Hepatocyte (in vitro differentiated cells): ENCODE data around the gene XXYLT1. TPM values are rescaled to one million over a fixed set of nuclear protein-coding genes. Genes with fewer than 3 reads are reported as not detected.
A peak's percentile ranks its signal among the peaks of the same experiment; 100 is the strongest.

Source experiments
- DNase-seq: peaks from one replicate; pipeline ENCODE4 v3.0.0-alpha.2; 2016; ENCODE audit warnings: low spot score
- H2AFZ ChIP-seq: fragments of 200-600 bp; sonication (generic); 2 replicates; pipeline ENCODE4 v1.6.0; 2016; ENCODE audit warnings: antibody characterized with exemption, mild to moderate bottlenecking
- H3K27ac ChIP-seq: fragments of 200-600 bp; sonication (generic); 2 replicates; pipeline ENCODE4 v1.5.1; 2016; ENCODE audit warnings: mild to moderate bottlenecking
- H3K27me3 ChIP-seq: fragments of 200-600 bp; sonication (generic); 2 replicates; pipeline ENCODE4 v1.6.1; 2016
- H3K36me3 ChIP-seq: fragments of 200-600 bp; sonication (generic); replicated peaks from 2 replicates; pipeline ENCODE4 v1.5.1; 2016; ENCODE audit warnings: low read depth; ENCODE audit not compliant: insufficient read depth
- H3K4me1 ChIP-seq: fragments of 200-600 bp; sonication (generic); 2 replicates; pipeline ENCODE4 v1.5.1; 2016; ENCODE audit warnings: mild to moderate bottlenecking, moderate library complexity; ENCODE audit not compliant: insufficient read depth
- H3K4me2 ChIP-seq: fragments of 200-600 bp; sonication (generic); 2 replicates; pipeline ENCODE4 v1.6.0; 2016
- H3K4me3 ChIP-seq: fragments of 200-600 bp; sonication (generic); 2 replicates; pipeline ENCODE4 v1.5.1; 2016; ENCODE audit warnings: mild to moderate bottlenecking
- H3K79me2 ChIP-seq: fragments of 200-600 bp; sonication (generic); 2 replicates; pipeline ENCODE4 v1.6.0; 2017; ENCODE audit warnings: mild to moderate bottlenecking
- H3K9me2 ChIP-seq: fragments of 200-600 bp; sonication (generic); replicated peaks from 2 replicates; pipeline ENCODE4 v1.6.0; 2017; ENCODE audit warnings: mild to moderate bottlenecking; ENCODE audit not compliant: insufficient read depth
- H3K9me3 ChIP-seq: fragments of 200-600 bp; sonication (generic); 2 replicates; pipeline ENCODE4 v1.5.1; 2016; ENCODE audit warnings: low read depth, mild to moderate bottlenecking
- H4K20me1 ChIP-seq: fragments of 200-600 bp; sonication (generic); 2 replicates; pipeline ENCODE4 v1.6.0; 2016; ENCODE audit warnings: mild to moderate bottlenecking; ENCODE audit not compliant: insufficient read depth, poor library complexity, severe bottlenecking
- EZH2 ChIP-seq: fragments of 200-600 bp; sonication (generic); IDR thresholded peaks from 2 replicates; pipeline ENCODE4 v1.6.1; 2016; ENCODE audit warnings: antibody characterized with exemption, mild to moderate bottlenecking, borderline replicate concordance
- EZH2phosphoT487 ChIP-seq: fragments of 200-600 bp; sonication (generic); IDR thresholded peaks from one replicate; pipeline ENCODE4 v1.6.1; 2018; ENCODE audit warnings: antibody characterized with exemption, mild to moderate bottlenecking, low read depth, moderate library complexity; ENCODE audit not compliant: unreplicated experiment, severe bottlenecking
- WGBS: methylation state at CpG from one replicate; pipeline ENCODE4 v1.1.6; 2016; ENCODE audit warnings: low lambda C conversion rate; ENCODE audit errors: missing lambda C conversion rate; 5-methylcytosine and 5-hydroxymethylcytosine counted together
- polyA plus RNA-seq: library from polyadenylated mRNA; unstranded; fragments of >200 nt; fragmentation: Nextera tagmentation; extraction: Ambion mirVana; gene quantifications from 2 replicates; pipeline ENCODE4 v1.2.1, GENCODE V29; 2016
- total RNA-seq: library from RNA; depleted of rRNA; stranded (reverse); fragments of >200 nt; gene quantifications from 2 replicates; pipeline ENCODE4 v1.2.3, GENCODE V29; 2014
- TF ChIP-seq, protein P1 (sequence below): fragments of 200-600 bp; sonication (generic); IDR thresholded peaks from 2 replicates; pipeline ENCODE4 v1.5.1; 2016; ENCODE audit warnings: antibody characterized with exemption, mild to moderate bottlenecking; ENCODE audit not compliant: poor library complexity

The XXYLT1 gene
- total and polyA plus RNA-seq, 2 experiments from 2014 or later = 20.9 to 25.6 TPM

DNA sequence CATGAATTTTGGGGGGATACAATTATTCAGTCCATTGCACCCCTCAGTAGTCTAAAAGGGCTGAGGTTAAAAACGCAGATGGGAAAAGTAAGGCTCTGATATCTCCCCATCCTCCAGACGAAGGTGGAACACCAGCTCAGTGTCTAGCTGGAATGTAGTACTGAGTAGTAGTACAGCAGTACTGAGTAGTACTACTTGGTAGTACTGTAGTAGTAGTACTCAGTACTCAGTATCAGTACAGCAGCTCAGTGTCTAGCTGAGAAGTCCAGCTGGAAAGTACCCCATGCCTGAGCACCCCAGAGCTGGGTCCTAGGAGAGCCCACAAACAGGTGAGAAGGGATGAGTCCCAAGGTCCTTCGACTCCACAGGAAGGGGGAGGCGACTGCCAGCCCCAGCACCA is 148.7 kb downstream of the XXYLT1 start:
- Histone ChIP-seq H3K27me3 (no peaks in the 10 kb centered on the region), H3K4me2 (no peak overlapping the region), H3K4me3 (no peak overlapping the region), H2AFZ (no peak overlapping the region), H3K9me3 (no peaks in the 10 kb centered on the region), H3K36me3 (no peaks in the 10 kb centered on the region), H3K79me2 (no peaks in the 10 kb centered on the region), H4K20me1 (no peaks in the 10 kb centered on the region), H3K4me1 (peaks cover 24% of the 10 kb centered on the region), H3K27ac (no peak overlapping the region), H3K9me2 (no peaks in the 10 kb centered on the region)
- 97% methylated on average over 4 of the region's 4 CpGs for WGBS
- TF ChIP-seq, protein P1, sequence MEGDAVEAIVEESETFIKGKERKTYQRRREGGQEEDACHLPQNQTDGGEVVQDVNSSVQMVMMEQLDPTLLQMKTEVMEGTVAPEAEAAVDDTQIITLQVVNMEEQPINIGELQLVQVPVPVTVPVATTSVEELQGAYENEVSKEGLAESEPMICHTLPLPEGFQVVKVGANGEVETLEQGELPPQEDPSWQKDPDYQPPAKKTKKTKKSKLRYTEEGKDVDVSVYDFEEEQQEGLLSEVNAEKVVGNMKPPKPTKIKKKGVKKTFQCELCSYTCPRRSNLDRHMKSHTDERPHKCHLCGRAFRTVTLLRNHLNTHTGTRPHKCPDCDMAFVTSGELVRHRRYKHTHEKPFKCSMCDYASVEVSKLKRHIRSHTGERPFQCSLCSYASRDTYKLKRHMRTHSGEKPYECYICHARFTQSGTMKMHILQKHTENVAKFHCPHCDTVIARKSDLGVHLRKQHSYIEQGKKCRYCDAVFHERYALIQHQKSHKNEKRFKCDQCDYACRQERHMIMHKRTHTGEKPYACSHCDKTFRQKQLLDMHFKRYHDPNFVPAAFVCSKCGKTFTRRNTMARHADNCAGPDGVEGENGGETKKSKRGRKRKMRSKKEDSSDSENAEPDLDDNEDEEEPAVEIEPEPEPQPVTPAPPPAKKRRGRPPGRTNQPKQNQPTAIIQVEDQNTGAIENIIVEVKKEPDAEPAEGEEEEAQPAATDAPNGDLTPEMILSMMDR = no peak
- no peak for TF ChIP-seq EZH2phosphoT487
- no peak for TF ChIP-seq EZH2
- no peak for DNase-seq

DNA sequence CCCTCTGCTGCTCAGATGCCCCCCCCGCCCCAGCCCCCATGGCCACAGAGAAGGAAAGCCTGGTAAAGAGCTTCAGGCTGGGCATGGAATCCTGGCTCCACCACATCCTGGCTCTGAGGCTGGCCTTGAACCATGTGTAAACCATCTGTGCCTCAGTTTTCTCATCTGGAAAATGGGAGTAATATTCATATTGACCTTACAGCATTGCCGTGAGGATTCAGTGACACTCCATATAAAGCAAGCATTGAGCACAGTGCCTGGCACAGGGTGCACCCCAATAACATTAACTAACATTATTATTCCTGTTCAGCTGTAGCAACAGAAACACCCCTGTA is 150.7 kb downstream of the XXYLT1 start:
- Histone ChIP-seq H3K9me2 (no peaks in the 10 kb centered on the region), H3K4me2 (peak overlapping the region; percentile 56), H3K27me3 (no peaks in the 10 kb centered on the region), H3K36me3 (no peaks in the 10 kb centered on the region), H4K20me1 (no peaks in the 10 kb centered on the region), H2AFZ (no peak overlapping the region), H3K27ac (peak overlapping the region; percentile 93), H3K4me3 (no peak overlapping the region), H3K79me2 (no peaks in the 10 kb centered on the region), H3K9me3 (no peaks in the 10 kb centered on the region), H3K4me1 (peaks cover 27% of the 10 kb centered on the region)
- TF ChIP-seq EZH2phosphoT487 (no peak), EZH2 (no peak)
- TF ChIP-seq, protein P1 = no peak
- WGBS = 95% methylated on average over 2 of the region's 2 CpGs
- DNase-seq = no peak

DNA sequence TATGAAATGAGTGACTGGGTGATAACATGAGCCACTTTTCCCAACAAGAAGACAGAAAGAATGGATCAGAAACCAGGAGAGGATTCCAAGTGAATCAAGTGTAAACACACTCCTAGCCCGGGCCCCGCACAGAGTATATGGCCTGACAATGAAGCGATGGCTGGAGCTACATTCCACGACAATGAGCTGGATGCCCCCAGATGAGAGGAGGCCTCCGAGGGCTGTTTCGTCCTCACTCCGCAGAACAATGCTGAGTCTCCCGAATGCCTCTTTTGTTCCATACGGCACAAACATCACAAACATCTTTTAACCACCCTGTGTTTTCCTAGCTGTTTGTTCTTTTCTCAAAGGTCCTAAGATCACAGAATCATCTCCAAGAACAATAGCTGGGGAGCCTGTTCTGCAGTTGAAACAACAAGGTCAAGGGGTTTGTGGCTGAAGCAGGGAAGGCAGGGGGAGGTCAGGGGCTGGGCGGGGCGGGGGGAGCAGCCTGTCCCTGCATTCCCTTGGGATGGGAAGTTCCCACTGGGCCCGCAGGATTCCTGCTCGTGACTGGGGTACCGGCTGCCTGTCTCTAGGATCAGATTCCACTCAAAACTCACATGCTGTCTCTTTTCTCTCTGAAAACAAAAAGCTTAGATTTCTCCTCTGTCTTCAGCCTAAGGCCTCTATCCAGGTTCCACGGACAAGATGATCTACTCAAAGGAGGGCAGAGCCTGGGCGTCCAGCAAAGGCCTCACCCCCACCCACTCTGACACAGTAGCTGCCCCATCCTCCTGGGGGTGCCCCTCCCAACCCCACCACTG is 151.3 kb downstream of the XXYLT1 start:
- H3K9me2 ChIP-seq = no peaks in the 10 kb centered on the region
- peak; percentile 82 for DNase-seq
- peak overlapping the region; percentile 93 for H3K27ac ChIP-seq
- 19% methylated on average over 16 of the region's 16 CpGs for WGBS
- H3K4me1 ChIP-seq = peaks cover 27% of the 10 kb centered on the region
- H3K9me3 ChIP-seq = no peaks in the 10 kb centered on the region
- no peaks in the 10 kb centered on the region for H3K36me3 ChIP-seq
- peak overlapping the region; percentile 56 for H3K4me2 ChIP-seq
- H2AFZ ChIP-seq = no peak overlapping the region
- no peaks in the 10 kb centered on the region for H4K20me1 ChIP-seq
- TF ChIP-seq EZH2phosphoT487 (no peak), EZH2 (no peak)
- TF ChIP-seq, protein P1 = no peak
- no peaks in the 10 kb centered on the region for H3K79me2 ChIP-seq
- H3K27me3 ChIP-seq = no peaks in the 10 kb centered on the region
- no peak overlapping the region for H3K4me3 ChIP-seq
